Measurements from ENCODE around the gene IRGC. TPM values are rescaled to one million over a fixed set of nuclear protein-coding genes. Genes with fewer than 3 reads are reported as not detected.
"Not testable (repeated sequence)": the region's sequence is repeated elsewhere in the genome, so short reads cannot be mapped to it uniquely, and the experiment has no call there.

Gene IRGC
- total RNA-seq, 4 donors from 2014 or later = not detected

DNA sequence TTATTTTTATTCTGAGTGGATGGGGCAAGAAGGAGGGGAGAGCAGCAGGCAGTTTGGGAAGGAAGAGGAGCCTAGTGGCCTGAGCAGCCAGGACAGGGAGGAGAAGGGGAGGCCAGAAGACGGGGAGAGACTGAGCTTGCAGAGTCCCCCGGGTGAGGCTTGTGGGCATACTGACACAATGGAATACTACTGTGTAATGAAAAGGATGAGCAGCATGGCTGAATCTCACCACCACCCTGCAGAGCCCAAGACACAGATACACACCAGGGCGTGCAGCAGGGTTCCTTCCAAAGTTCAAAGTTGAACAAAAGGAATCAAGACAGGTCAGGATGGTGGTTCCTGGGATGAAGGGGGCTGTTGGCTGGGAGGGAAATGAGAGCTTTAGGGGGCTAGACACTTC, 46.9 kb downstream of the IRGC start:
- Histone ChIP-seq H3K9me3 (no peaks in the 10 kb centered on the region), H3K4me3 (no peak overlapping the region), H3K4me1 (peaks cover 51% of the 10 kb centered on the region), H3K27ac (no peak overlapping the region), H3K36me3 (no peaks in the 10 kb centered on the region), H3K27me3 (no peaks in the 10 kb centered on the region)
- 81% methylated on average over 3 of the region's 3 CpGs for WGBS
- DNase-seq (ENCODE audit: low spot score in 2 of 2) = no peak
- TF ChIP-seq, protein P1, sequence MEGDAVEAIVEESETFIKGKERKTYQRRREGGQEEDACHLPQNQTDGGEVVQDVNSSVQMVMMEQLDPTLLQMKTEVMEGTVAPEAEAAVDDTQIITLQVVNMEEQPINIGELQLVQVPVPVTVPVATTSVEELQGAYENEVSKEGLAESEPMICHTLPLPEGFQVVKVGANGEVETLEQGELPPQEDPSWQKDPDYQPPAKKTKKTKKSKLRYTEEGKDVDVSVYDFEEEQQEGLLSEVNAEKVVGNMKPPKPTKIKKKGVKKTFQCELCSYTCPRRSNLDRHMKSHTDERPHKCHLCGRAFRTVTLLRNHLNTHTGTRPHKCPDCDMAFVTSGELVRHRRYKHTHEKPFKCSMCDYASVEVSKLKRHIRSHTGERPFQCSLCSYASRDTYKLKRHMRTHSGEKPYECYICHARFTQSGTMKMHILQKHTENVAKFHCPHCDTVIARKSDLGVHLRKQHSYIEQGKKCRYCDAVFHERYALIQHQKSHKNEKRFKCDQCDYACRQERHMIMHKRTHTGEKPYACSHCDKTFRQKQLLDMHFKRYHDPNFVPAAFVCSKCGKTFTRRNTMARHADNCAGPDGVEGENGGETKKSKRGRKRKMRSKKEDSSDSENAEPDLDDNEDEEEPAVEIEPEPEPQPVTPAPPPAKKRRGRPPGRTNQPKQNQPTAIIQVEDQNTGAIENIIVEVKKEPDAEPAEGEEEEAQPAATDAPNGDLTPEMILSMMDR (IDR thresholded peaks at IDR 0.05) = no peak
- TF ChIP-seq EP300 (IDR thresholded peaks at IDR 0.05) (no peak), POLR2A (IDR thresholded peaks at IDR 0.05) (no peak), POLR2AphosphoS5 (IDR thresholded peaks at IDR 0.05) (no peak)

- TF ChIP-seq POLR2AphosphoS5 (IDR thresholded peaks at IDR 0.05) (no peak), POLR2A (IDR thresholded peaks at IDR 0.05) (no peak), EP300 (IDR thresholded peaks at IDR 0.05) (no peak)
- TF ChIP-seq, protein P1 (IDR thresholded peaks at IDR 0.05) = no peak
- DNase-seq (ENCODE audit: low spot score in 2 of 2) = no peak
- H3K27ac ChIP-seq = peak overlapping the region; percentile 51
- no peaks in the 10 kb centered on the region for H3K36me3 ChIP-seq
- no peaks in the 10 kb centered on the region for H3K27me3 ChIP-seq
- WGBS = 54% methylated on average over 3 of the region's 3 CpGs
- no peaks in the 10 kb centered on the region for H3K9me3 ChIP-seq
- no peak overlapping the region for H3K4me3 ChIP-seq
- H3K4me1 ChIP-seq = peaks cover 48% of the 10 kb centered on the region
Measured at GRCh38 chr19:43763473-43763939, 47.6 kb downstream of the IRGC start.

DNA sequence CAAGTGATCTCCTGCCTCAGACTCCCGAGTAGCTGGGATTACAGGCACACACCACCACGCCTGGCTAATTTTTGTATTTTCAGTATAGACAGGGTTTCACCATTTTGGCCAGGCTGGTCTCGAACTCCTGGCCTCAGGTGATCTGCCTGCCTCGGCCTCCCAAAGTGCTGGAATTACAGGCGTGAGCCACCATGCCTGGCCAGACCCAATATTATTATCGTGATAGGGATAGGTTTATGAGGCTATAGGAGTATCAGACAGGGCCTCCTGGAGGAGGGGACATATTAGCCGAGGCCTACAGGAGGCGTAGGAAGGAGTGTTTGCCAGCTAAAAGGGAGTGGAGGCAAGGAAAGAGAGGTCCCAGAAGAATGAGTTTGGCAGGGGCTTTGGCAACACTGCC, 48.8 kb downstream of the IRGC start:
- H3K27me3 ChIP-seq; H3K9me3 ChIP-seq; H3K36me3 ChIP-seq; H3K4me3 ChIP-seq; DNase-seq (ENCODE audit: low spot score in 2 of 2): not testable (repeated sequence)
- 67% methylated on average over 8 of the region's 8 CpGs for whole genome bisulfite sequencing
- H3K4me1 ChIP-seq = peaks cover 42% of the 10 kb centered on the region
- peak overlapping the region; percentile 73 for H3K27ac ChIP-seq

- H3K9me3 ChIP-seq = no peaks in the 10 kb centered on the region
- peak overlapping the region; percentile 73 for H3K27ac ChIP-seq
- 26% methylated on average over 16 of the region's 16 CpGs for WGBS
- no peaks in the 10 kb centered on the region for H3K36me3 ChIP-seq
- H3K4me1 ChIP-seq = peaks cover 40% of the 10 kb centered on the region
- no peaks in the 10 kb centered on the region for H3K27me3 ChIP-seq
- H3K4me3 ChIP-seq = no peak overlapping the region
- no peak for DNase-seq (ENCODE audit: low spot score in 2 of 2)
- no peak for TF ChIP-seq POLR2A (IDR thresholded peaks at IDR 0.05)
- TF ChIP-seq POLR2AphosphoS5 (IDR thresholded peaks at IDR 0.05) = no peak
- TF ChIP-seq EP300 (IDR thresholded peaks at IDR 0.05) = no peak
- TF ChIP-seq, protein P1 (IDR thresholded peaks at IDR 0.05) = no peak
Measured at GRCh38 chr19:43765109-43765876, 49.4 kb downstream of the IRGC start.

GRCh38 chr19:43766755-43767043, 50.8 kb downstream of the IRGC start:
- Histone ChIP-seq H3K9me3 (no peaks in the 10 kb centered on the region), H3K4me3 (no peak overlapping the region), H3K27me3 (no peaks in the 10 kb centered on the region), H3K4me1 (peaks cover 40% of the 10 kb centered on the region), H3K36me3 (no peaks in the 10 kb centered on the region), H3K27ac (peak overlapping the region; percentile 5)
- no peak for DNase-seq (ENCODE audit: low spot score in 2 of 2)
- 67% methylated on average over 3 of the region's 4 CpGs for WGBS
- TF ChIP-seq POLR2AphosphoS5 (IDR thresholded peaks at IDR 0.05) (no peak), EP300 (IDR thresholded peaks at IDR 0.05) (no peak), POLR2A (IDR thresholded peaks at IDR 0.05) (no peak)
- TF ChIP-seq, protein P1 (IDR thresholded peaks at IDR 0.05) = no peak

Data from suprapubic skin (tissue), 4 donors.